ENCODE data around the gene OARD1. TPM values are rescaled to one million over a fixed set of nuclear protein-coding genes. Genes with fewer than 3 reads are reported as not detected.
"Not testable (repeated sequence)": the region's sequence is repeated elsewhere in the genome, so short reads cannot be mapped to it uniquely, and the experiment has no call there.

Gene OARD1
- total RNA-seq = 10.5 TPM

GRCh38 chr6:41071923-41072835, at the start of gene OARD1:
Gene OARD1 (minus strand): TSS chr6:41072356. CDS start chr6:41071634, 722 bp downstream.
- peak; percentile 99 to 100 (median 100) for DNase-seq (ENCODE audit: low read depth in 2 of 3, low spot score in 2 of 3)

GRCh38 chr6:41120058-41120457, 47.9 kb upstream of the OARD1 start:
- no peak for DNase-seq (ENCODE audit: low read depth in 2 of 3, low spot score in 2 of 3)

- DNase-seq (ENCODE audit: low read depth in 2 of 3, low spot score in 2 of 3) = no peak
Measured at GRCh38 chr6:41119508-41119907, 47.4 kb upstream of the OARD1 start.

- not testable (repeated sequence) for DNase-seq (ENCODE audit: low read depth in 2 of 3, low spot score in 2 of 3)
Measured at GRCh38 chr6:41115027-41115426, 42.9 kb upstream of the OARD1 start.

GRCh38 chr6:41111017-41111416, 38.9 kb upstream of the OARD1 start:
- DNase-seq (ENCODE audit: low read depth in 2 of 3, low spot score in 2 of 3) = no peak

- DNase-seq (ENCODE audit: low read depth in 2 of 3, low spot score in 2 of 3) = no peak
Measured at GRCh38 chr6:41103847-41104246, 31.7 kb upstream of the OARD1 start.

GRCh38 chr6:41100871-41101287, 28.7 kb upstream of the OARD1 start:
- no peak for DNase-seq (ENCODE audit: low read depth in 2 of 3, low spot score in 2 of 3)

GRCh38 chr6:41098366-41098765, 26.2 kb upstream of the OARD1 start:
- DNase-seq (ENCODE audit: low read depth in 2 of 3, low spot score in 2 of 3) = no peak

GRCh38 chr6:41097467-41098090, 25.4 kb upstream of the OARD1 start:
- no peak for DNase-seq (ENCODE audit: low read depth in 2 of 3, low spot score in 2 of 3)

- no peak for DNase-seq (ENCODE audit: low read depth in 2 of 3, low spot score in 2 of 3)
Measured at GRCh38 chr6:41093729-41094128, 21.6 kb upstream of the OARD1 start.

GRCh38 chr6:41092421-41093140, 20.4 kb upstream of the OARD1 start:
- DNase-seq (ENCODE audit: low read depth in 2 of 3, low spot score in 2 of 3) = peak in 2 of 3 donors; percentile 22 to 66

- DNase-seq (ENCODE audit: low read depth in 2 of 3, low spot score in 2 of 3) = no peak
Measured at GRCh38 chr6:41090841-41091761, 18.9 kb upstream of the OARD1 start.

GRCh38 chr6:41088451-41088850, 16.3 kb upstream of the OARD1 start:
- DNase-seq (ENCODE audit: low read depth in 2 of 3, low spot score in 2 of 3) = no peak

- no peak for DNase-seq (ENCODE audit: low read depth in 2 of 3, low spot score in 2 of 3)
Measured at GRCh38 chr6:41085182-41085581, 13.0 kb upstream of the OARD1 start.

GRCh38 chr6:41083072-41083471, 10.9 kb upstream of the OARD1 start:
- DNase-seq (ENCODE audit: low read depth in 2 of 3, low spot score in 2 of 3) = no peak

- no peak for DNase-seq (ENCODE audit: low read depth in 2 of 3, low spot score in 2 of 3)
Measured at GRCh38 chr6:41080621-41081020, 8.5 kb upstream of the OARD1 start.

GRCh38 chr6:41079080-41079479, 6.9 kb upstream of the OARD1 start:
- no peak for DNase-seq (ENCODE audit: low read depth in 2 of 3, low spot score in 2 of 3)

GRCh38 chr6:41078101-41078500, 5.9 kb upstream of the OARD1 start:
- no peak for DNase-seq (ENCODE audit: low read depth in 2 of 3, low spot score in 2 of 3)

- DNase-seq (ENCODE audit: low read depth in 2 of 3, low spot score in 2 of 3) = no peak
Measured at GRCh38 chr6:41077536-41077935, 5.4 kb upstream of the OARD1 start.
